MV-4-11 (cell line): Measurements from ENCODE around the gene CTNNA3.

ENCODE experiments used
- DNase-seq: peaks from one replicate; lab custom pipeline; 2025; lab: John Stamatoyannopoulos, UW

CTNNA3 gene

GRCh38 chr10:66639371-66639770, 1056.6 kb downstream of the CTNNA3 start:
- no peak for DNase-seq

- DNase-seq = no peak
These were observed 1058.5 kb downstream of the CTNNA3 start for GRCh38 chr10:66637273-66638036.

- DNase-seq = no peak
These were observed 1066.0 kb downstream of the CTNNA3 start for GRCh38 chr10:66629996-66630395.

DNA sequence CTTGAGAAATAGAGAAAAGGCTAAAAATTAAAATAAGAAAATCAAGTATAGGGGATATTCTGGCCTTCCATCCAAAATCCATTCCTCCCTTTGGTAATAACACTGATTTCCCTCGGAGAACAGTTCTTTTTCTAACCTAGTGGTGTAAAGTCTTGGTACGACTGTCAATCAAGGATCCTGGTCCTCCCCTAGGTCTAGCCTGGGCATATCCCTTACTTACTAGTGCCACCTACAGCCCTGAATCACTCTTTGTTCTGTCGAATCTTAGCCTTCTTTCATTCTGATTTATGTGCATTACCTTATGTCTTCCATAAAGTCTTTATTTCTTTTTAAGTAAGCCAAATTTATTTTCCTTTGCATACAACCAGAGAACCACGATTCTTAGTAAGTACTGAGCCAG, 1068.8 kb downstream of the CTNNA3 start:
- DNase-seq = no peak

DNA sequence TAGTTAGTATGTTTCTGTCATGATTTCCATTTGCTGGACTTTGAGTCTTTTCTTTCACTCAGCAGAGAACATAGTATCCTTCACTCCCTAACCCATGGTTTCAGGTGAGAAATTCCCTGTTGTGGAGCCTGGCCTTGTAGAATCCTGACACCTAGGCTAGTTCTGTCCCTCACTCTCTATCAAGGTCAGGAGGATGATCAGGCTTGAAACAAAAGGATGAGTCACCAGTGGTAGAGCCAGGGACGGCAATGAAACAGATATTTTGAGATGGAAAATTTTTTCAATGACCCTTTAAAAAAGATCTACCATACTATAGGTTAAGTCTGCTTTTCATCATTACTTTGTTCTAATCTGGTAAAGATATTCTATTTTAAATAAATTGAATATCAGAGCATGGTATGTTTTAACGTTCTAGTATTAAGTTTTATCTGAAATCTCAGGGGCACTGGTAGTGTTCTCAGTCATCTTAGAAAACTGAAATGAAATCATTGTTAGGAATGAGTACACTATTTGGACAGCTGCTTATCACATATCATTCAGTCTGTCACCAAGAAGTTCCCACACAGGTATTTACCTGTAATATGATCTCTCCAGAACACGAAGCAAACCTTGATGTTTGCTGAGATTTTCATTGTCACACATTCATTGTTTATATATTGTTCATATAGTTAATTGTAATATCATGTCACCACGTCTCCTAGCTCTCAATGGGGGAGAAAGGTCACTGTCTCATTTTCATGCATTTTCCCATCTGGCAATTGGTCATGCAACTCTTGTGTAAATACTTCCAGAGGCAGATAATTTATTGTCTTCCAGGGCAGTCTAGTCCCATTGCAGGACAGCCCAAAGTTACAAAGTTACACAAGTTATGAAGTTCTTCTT, 1070.0 kb downstream of the CTNNA3 start:
- no peak for DNase-seq

DNA sequence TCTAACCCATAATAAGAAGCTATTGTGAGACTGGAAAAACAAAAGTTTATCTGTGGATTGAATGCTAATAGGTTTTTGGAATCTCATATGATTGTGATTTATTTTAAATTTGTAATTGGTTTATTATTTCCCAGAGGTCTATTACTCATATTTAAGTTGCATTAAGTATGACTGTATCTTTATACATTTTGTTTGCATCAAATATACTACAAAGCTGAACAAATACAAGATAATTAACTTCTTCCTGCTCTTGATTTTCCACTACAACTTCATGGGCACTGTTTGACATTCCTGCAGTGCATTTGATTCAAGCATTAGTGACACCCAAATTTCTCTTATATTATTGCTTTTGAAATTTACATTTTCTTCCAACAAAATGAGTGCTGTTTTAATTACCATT, 1073.9 kb downstream of the CTNNA3 start:
- DNase-seq = no peak

- no peak for DNase-seq
These were observed 1091.8 kb downstream of the CTNNA3 start for GRCh38 chr10:66604195-66604594.

- DNase-seq = no peak
These were observed 1104.1 kb downstream of the CTNNA3 start for GRCh38 chr10:66591865-66592264.

- DNase-seq = no peak
These were observed 1108.3 kb downstream of the CTNNA3 start for GRCh38 chr10:66587680-66588050.

DNA sequence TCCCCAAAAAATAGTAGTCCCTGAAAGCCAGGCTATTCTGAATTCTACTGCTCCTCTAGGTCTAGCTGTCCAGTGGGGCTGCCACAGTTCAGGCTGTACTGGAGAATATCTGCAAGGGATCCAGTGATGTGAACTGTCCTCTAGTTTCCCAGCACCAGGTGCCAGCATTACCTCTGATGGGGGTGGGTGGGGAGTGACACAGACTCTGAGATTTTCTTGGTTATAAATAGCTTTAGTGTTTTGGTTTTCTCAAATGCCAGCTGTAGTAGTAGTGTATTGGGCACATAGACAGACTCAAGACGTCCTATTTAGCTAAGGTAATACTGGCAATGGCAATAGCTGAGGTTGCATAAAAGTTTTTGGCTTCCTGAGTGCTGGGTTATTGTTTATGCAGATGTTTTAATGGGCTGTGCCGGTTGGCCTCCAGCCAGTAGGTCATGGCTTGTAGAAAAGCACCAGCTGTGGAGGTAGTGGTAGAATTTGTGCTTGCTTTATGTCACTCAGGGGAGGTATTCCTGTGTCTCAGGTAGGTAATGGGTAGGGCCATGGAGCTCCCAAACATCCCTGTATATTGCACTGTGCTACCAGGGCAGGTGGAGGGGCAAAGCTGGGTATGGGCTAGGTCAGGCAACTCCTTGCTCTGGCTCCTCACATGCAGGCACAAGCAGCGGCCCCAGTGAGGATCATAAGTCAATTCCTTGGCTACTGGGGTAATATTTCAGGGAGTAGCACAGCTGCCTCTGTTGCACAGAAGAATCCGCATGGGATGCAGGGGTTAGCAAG, 1108.9 kb downstream of the CTNNA3 start:
- no peak for DNase-seq

GRCh38 chr10:66586073-66586472, 1109.9 kb downstream of the CTNNA3 start:
- no peak for DNase-seq

- no peak for DNase-seq
These were observed 1120.6 kb downstream of the CTNNA3 start for GRCh38 chr10:66575251-66575855.

GRCh38 chr10:66572700-66573099, 1123.3 kb downstream of the CTNNA3 start:
- DNase-seq = no peak

DNA sequence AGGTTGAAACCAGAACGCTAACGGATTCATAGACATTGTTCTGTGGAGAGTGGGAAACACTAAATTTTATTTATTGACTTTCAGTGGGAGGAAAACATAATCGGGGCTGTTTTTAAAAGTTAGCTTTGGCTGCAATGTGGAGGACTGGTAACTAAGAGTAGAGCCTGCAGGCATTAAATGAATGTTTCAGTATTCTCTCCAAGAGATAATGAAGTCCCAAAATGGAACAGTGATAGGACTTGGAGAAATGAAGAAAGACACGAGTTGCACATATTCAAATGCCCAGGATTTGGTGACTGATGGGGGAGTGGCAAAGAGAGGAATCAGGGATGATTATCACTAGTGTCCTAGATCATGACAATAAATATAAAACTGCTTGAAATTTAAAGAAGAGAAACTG, 1130.0 kb downstream of the CTNNA3 start:
- no peak for DNase-seq

GRCh38 chr10:66564287-66564686, 1131.7 kb downstream of the CTNNA3 start:
- no peak for DNase-seq

GRCh38 chr10:66555061-66555460, 1140.9 kb downstream of the CTNNA3 start:
- DNase-seq = no peak

GRCh38 chr10:66552331-66552730, 1143.7 kb downstream of the CTNNA3 start:
- DNase-seq = no peak

DNA sequence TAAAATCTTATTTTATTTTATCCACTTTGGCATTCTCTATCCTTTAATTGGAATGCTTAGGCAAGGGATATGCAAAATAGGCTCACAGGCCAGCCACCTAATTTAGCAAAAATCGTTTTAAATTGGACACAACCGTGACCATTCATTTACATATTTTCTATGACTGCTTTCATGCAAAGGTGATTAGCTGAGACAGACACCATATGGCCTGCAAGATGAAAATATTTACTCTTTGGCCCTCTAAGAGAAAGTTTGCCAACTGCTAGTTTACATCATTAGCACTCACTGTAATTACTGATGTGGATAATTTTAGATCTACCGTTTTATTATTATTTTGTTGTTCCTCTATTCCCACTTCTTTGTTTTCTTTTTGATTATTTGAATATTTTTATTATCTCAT, 1145.6 kb downstream of the CTNNA3 start:
- no peak for DNase-seq

- no peak for DNase-seq
These were observed 1157.1 kb downstream of the CTNNA3 start for GRCh38 chr10:66538908-66539307.

DNA sequence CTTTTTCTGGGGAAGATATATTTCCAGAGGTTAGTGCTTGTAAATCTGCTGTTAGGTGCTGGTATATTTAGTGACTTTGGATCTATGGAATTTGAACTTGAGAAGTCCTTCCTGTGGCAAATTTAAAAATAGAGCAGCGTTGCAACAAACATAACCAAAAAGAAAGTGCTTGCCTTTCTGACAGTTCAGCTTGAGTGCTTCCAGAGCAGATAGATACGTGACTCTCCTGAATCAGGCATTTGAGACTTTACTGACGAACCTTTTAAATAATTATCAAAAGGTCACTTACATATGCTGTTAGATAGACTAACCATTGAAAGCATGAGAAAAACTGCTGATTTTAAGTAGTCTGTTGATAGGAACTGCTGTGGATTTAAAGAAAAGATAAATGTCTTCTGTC, 1157.6 kb downstream of the CTNNA3 start:
- DNase-seq = no peak

DNA sequence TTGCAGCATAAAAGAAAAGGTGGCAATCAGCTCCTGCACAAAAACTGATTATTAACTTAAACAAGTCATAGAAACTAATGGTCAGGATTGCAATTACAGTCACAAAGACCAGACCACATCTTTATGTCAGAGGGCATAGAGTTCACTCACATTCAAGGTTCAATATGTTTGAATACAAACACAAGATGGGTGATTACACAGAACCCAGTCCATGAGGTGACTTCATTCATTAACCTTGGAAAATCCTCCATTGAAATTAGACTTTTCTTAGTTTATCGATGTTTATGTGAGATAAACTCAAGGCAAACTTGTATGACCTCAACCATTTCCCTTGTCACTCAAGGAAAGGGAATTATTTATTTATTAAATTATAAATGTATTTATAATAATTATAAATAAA, 1158.8 kb downstream of the CTNNA3 start:
- no peak for DNase-seq

GRCh38 chr10:66535439-66535838, 1160.6 kb downstream of the CTNNA3 start:
- DNase-seq = no peak
